Fibroblast of mammary gland (primary cell): ENCODE results near the gene CEND1.
A peak's percentile ranks its signal among the peaks of the same experiment; 100 is the strongest.

Source experiments
- DNase-seq: peaks from one replicate; pipeline ENCODE4 v3.0.0-alpha.2; 2010; ENCODE audit warnings: low read depth
- H3K4me3 ChIP-seq: 2 replicates; pipeline ENCODE4 v1.5.1; 2011; ENCODE audit warnings: low read depth, mild to moderate bottlenecking, low read length, moderate library complexity; ENCODE audit not compliant: control insufficient read depth
- TF ChIP-seq, protein P1 (sequence below): conservative IDR thresholded peaks from 2 replicates; pipeline ENCODE4 v1.5.1; 2011; ENCODE audit warnings: low read depth, low read length, inconsistent platforms; ENCODE audit not compliant: control insufficient read depth, insufficient read depth

The CEND1 gene

GRCh38 chr11:794766-795633 is 5.1 kb upstream of the CEND1 start:
- peak overlapping the region; percentile 68 for H3K4me3 ChIP-seq
- TF ChIP-seq, protein P1, sequence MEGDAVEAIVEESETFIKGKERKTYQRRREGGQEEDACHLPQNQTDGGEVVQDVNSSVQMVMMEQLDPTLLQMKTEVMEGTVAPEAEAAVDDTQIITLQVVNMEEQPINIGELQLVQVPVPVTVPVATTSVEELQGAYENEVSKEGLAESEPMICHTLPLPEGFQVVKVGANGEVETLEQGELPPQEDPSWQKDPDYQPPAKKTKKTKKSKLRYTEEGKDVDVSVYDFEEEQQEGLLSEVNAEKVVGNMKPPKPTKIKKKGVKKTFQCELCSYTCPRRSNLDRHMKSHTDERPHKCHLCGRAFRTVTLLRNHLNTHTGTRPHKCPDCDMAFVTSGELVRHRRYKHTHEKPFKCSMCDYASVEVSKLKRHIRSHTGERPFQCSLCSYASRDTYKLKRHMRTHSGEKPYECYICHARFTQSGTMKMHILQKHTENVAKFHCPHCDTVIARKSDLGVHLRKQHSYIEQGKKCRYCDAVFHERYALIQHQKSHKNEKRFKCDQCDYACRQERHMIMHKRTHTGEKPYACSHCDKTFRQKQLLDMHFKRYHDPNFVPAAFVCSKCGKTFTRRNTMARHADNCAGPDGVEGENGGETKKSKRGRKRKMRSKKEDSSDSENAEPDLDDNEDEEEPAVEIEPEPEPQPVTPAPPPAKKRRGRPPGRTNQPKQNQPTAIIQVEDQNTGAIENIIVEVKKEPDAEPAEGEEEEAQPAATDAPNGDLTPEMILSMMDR, result no peak
- DNase-seq, result no peak

- no peak for DNase-seq
- H3K4me3 ChIP-seq, result no peak overlapping the region
- TF ChIP-seq, protein P1, result no peak
These were observed 4.3 kb upstream of the CEND1 start for GRCh38 chr11:794013-794765.

GRCh38 chr11:793556-793955 is 3.7 kb upstream of the CEND1 start:
- DNase-seq, result no peak
- no peak overlapping the region for H3K4me3 ChIP-seq
- TF ChIP-seq, protein P1, result no peak

DNA sequence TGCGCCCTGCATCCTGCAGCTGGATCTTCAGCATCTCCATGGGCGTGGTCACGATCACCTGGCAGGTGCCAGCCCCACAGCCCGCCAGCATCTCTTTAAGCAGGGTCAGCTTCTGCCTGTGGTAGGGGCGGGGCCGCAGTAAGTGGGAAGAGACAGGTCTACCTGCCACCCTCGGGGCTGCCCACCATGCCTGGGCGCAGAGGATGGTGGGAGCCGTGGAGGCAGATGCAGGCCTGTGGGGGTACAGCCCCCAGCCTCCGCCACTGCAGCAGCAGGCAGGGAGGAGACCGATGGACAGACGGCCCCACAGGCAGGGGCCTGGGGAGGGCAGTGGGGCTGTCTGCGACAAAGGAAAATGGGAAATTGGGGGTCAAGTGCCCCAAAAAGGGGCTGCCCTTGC is 3.0 kb upstream of the CEND1 start:
- H3K4me3 ChIP-seq, result no peak overlapping the region
- no peak for DNase-seq
- TF ChIP-seq, protein P1, result no peak

DNA sequence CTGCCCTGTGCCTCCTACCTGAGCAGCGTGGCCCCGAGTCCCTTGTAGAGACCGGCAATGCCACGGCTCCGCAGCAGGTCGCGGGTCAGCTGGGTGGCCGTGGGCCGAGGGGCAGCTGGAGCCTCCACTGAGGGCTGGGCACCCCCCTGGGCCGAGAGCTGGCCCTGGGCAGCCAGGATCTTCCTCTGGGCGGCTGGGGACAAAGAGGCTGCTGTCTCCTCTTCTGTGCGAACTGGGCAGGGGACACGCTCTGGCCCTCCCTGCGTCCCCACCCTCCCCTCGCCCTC is 2.6 kb upstream of the CEND1 start:
- TF ChIP-seq, protein P1, result no peak
- H3K4me3 ChIP-seq, result no peak overlapping the region

GRCh38 chr11:791658-792534 is 2.0 kb upstream of the CEND1 start:
- H3K4me3 ChIP-seq, result no peak overlapping the region
- TF ChIP-seq, protein P1, result no peak
- DNase-seq, result no peak

More for the DNA sequence above, 2.6 kb upstream of the CEND1 start:
- no peak for DNase-seq
